ENCODE data around the gene CACYBP.

Gene CACYBP

DNA sequence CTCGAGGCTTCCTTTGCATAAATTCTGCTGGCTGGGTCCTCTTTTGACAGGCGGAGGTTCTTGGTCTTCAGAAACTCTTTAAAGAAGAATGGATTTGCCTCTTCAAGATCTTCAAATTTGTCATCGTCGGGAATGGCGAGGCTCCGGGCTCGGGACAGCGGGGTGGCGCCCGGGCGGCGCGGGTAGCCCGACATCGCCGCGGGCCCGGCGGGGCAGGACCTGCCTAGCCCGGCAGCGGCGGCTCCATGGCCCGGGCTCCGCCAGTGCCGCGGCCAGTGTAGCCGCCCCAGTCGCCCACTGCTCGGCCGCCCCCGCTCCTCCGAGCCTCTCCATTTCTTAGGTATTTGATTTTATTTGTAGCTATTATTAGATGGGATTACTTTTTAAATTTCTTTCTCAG lies 45.8 kb downstream of the CACYBP start:
- H3K9me3 Mint-ChIP-seq: no peaks in the 10 kb centered on the region
- no peaks in the 10 kb centered on the region for H3K4me1 Mint-ChIP-seq
- ATAC-seq: no peak

GRCh38 chr1:175050992-175051391 lies 51.2 kb downstream of the CACYBP start:
- H3K27me3 Mint-ChIP-seq: peaks cover 18% of the 10 kb centered on the region

More for the DNA sequence above, 45.8 kb downstream of the CACYBP start:
- Mint-ChIP-seq H3K27ac (no peak overlapping the region), H3K27me3 (peaks cover 16% of the 10 kb centered on the region), H3K36me3 (ENCODE audit: low read depth) (no peaks in the 10 kb centered on the region), H3K4me3 (no peak overlapping the region)
- no peak for DNase-seq

DNA sequence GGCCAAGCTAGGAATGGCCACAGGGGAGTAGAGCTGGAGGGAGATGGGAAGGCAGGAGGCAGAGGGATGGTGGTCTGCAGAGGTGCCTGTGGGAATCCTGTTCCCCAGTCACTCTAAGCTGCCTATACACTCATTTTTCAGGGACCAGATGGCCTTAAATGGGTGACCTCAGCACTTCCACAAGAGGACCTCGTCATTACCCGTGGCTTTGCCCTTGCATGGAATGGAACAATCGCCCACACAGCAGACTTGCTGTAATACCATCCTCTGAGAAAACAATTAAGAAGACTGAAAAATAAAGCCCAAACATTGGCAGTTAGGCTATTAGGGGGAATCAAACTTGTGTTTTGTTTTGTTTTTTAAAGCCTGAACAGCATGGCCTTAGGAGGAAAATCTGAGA lies 55.0 kb downstream of the CACYBP start:
- DNase-seq (no peak), ATAC-seq (no peak)
- H3K36me3 Mint-ChIP-seq (ENCODE audit: low read depth): no peaks in the 10 kb centered on the region
- no peaks in the 10 kb centered on the region for H3K9me3 Mint-ChIP-seq
- peaks cover 3% of the 10 kb centered on the region for H3K4me1 Mint-ChIP-seq
- H3K27ac Mint-ChIP-seq: no peak overlapping the region
- no peak overlapping the region for H3K4me3 Mint-ChIP-seq
- peaks cover 9% of the 10 kb centered on the region for H3K27me3 Mint-ChIP-seq

More at GRCh38 chr1:175050992-175051391, 51.2 kb downstream of the CACYBP start:
- Mint-ChIP-seq H3K27ac (no peak overlapping the region), H3K4me1 (peaks cover 3% of the 10 kb centered on the region), H3K36me3 (ENCODE audit: low read depth) (no peaks in the 10 kb centered on the region), H3K9me3 (no peaks in the 10 kb centered on the region), H3K4me3 (no peak overlapping the region)
- ATAC-seq (no peak), DNase-seq (no peak)
